SIG-M5 treated with dmso at 0.1 percent for 504 hours (cell line): ENCODE results near the gene UBE2F.
"Not testable (repeated sequence)": the region's sequence is repeated elsewhere in the genome, so short reads cannot be mapped to it uniquely, and the experiment has no call there.

Experiments used
- DNase-seq: peaks from one replicate; lab custom pipeline; 2025; ENCODE audit not compliant: unreplicated experiment; lab: John Stamatoyannopoulos, UW

Gene UBE2F

GRCh38 chr2:238013806-238014205 is 47.0 kb downstream of the UBE2F start:
- DNase-seq: no peak

- no peak for DNase-seq
These were observed 48.9 kb downstream of the UBE2F start for GRCh38 chr2:238015705-238016104.

- no peak for DNase-seq
These were observed 49.7 kb downstream of the UBE2F start for GRCh38 chr2:238016526-238016925.

- DNase-seq: no peak
These were observed 53.1 kb downstream of the UBE2F start for GRCh38 chr2:238019962-238020361.

- DNase-seq: no peak
These were observed 54.0 kb downstream of the UBE2F start for GRCh38 chr2:238020816-238021215.

GRCh38 chr2:238021327-238021726 is 54.5 kb downstream of the UBE2F start:
- DNase-seq: no peak

- no peak for DNase-seq
These were observed 55.9 kb downstream of the UBE2F start for GRCh38 chr2:238022594-238023157.

GRCh38 chr2:238023608-238024007 is 56.8 kb downstream of the UBE2F start:
- DNase-seq: no peak

GRCh38 chr2:238024986-238025385 is 58.2 kb downstream of the UBE2F start:
- no peak for DNase-seq

GRCh38 chr2:238025741-238026360 is 59.0 kb downstream of the UBE2F start:
- no peak for DNase-seq

GRCh38 chr2:238027058-238027457 is 60.2 kb downstream of the UBE2F start:
- DNase-seq: no peak

- no peak for DNase-seq
These were observed 61.0 kb downstream of the UBE2F start for GRCh38 chr2:238027591-238028415.

GRCh38 chr2:238029853-238030252 is 63.0 kb downstream of the UBE2F start:
- DNase-seq: no peak

- DNase-seq: no peak
These were observed 63.8 kb downstream of the UBE2F start for GRCh38 chr2:238030422-238031155.

- no peak for DNase-seq
These were observed 64.9 kb downstream of the UBE2F start for GRCh38 chr2:238031751-238032150.

- DNase-seq: no peak
These were observed 66.0 kb downstream of the UBE2F start for GRCh38 chr2:238032755-238033337.

GRCh38 chr2:238033991-238034390 is 67.2 kb downstream of the UBE2F start:
- not testable (repeated sequence) for DNase-seq

- DNase-seq: no peak
These were observed 71.4 kb downstream of the UBE2F start for GRCh38 chr2:238038203-238038602.

GRCh38 chr2:238039151-238039550 is 72.3 kb downstream of the UBE2F start:
- no peak for DNase-seq

- DNase-seq: no peak
These were observed 73.2 kb downstream of the UBE2F start for GRCh38 chr2:238039985-238040384.

- DNase-seq: no peak
These were observed 74.1 kb downstream of the UBE2F start for GRCh38 chr2:238040918-238041317.
